HCT116 (cell line): Measurements from ENCODE around the gene CRCP.
"Not testable (repeated sequence)": the region's sequence is repeated elsewhere in the genome, so short reads cannot be mapped to it uniquely, and the experiment has no call there.

Source experiments
- CBX3 ChIP-seq: IDR thresholded peaks from 2 replicates; pipeline ENCODE4 v1.6.1; 2012; ENCODE audit warnings: low read depth
- EZH2 ChIP-seq: fragments of 200-600 bp; sonication (generic); IDR thresholded peaks from 2 replicates; pipeline ENCODE4 v1.6.1; 2017; ENCODE audit warnings: antibody characterized with exemption, mixed run types
- EZH2phosphoT487 ChIP-seq: fragments of 200-600 bp; IDR thresholded peaks from 2 replicates; pipeline ENCODE4 v1.6.1; 2018; ENCODE audit warnings: antibody characterized with exemption, borderline replicate concordance
- POLR2A ChIP-seq: IDR thresholded peaks from 2 replicates; pipeline ENCODE4 v1.7.0; 2011; ENCODE audit warnings: borderline replicate concordance; ENCODE audit not compliant: insufficient read depth, insufficient read length; ENCODE audit errors: extremely low read depth
- SP1 ChIP-seq: IDR thresholded peaks from 2 replicates; pipeline ENCODE4 v1.6.1; 2012; ENCODE audit warnings: low read depth
- YY1 ChIP-seq: IDR thresholded peaks from 2 replicates; pipeline ENCODE4 v1.6.1; 2011; ENCODE audit warnings: low read length, low read depth, moderate library complexity, mild to moderate bottlenecking; ENCODE audit not compliant: insufficient replicate concordance; ENCODE audit errors: extremely low read depth
- TF ChIP-seq, protein P1 (sequence below): IDR thresholded peaks from 2 replicates; pipeline ENCODE4 v1.6.1; 2012
- TF ChIP-seq, protein P2 (sequence below), 3 experiments: fragments of 200-600 bp in 1 of 3; sonication (generic) in 1 of 3; IDR thresholded peaks in 2 of 3; conservative IDR thresholded peaks in 1 of 3; 2 replicates each; pipeline ENCODE4 v1.5.1; 2012 to 2017; ENCODE audit warnings: low read depth in 2 of 3, low read length in 2 of 3, antibody characterized with exemption in 1 of 3, borderline replicate concordance in 1 of 3, control low read depth in 1 of 3, mild to moderate bottlenecking in 1 of 3, mixed read lengths in 1 of 3, mixed run types in 1 of 3, moderate library complexity in 1 of 3; ENCODE audit not compliant: insufficient read depth in 1 of 3
- TF ChIP-seq, protein P3 (sequence below): IDR thresholded peaks from 2 replicates; pipeline ENCODE4 v1.6.1; 2012
- TF ChIP-seq, protein P4 (sequence below): IDR thresholded peaks from 2 replicates; pipeline ENCODE4 v1.6.1; 2011; ENCODE audit warnings: mild to moderate bottlenecking, low read length, moderate library complexity; ENCODE audit not compliant: insufficient replicate concordance; ENCODE audit errors: extremely low read depth
- TF ChIP-seq, protein P5 (sequence below): IDR thresholded peaks from 2 replicates; pipeline ENCODE4 v1.6.1; 2012; ENCODE audit warnings: low read depth

DNA sequence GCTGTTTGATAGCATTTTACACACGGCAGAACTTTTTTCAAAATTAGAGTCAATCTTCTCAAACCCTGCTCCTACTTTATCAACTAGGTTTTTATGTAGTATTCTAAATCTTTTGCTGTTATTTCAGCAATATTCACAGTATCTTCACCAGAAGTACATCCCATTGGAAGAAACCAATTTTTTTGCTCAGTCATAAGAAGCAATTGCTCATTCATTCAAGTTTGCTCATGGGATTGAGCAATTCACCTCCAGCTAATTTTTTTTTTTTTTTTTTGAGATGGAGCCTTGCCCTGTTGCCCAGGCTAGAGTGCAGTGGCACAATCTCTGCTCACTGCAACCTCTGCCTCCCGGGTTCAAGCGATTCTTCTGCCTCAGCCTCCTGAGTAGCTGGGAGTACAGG, 10.7 kb upstream of the CRCP start:
- not testable (repeated sequence) for TF ChIP-seq POLR2A, CBX3, YY1, EZH2, SP1, EZH2phosphoT487
- TF ChIP-seq, protein P1, sequence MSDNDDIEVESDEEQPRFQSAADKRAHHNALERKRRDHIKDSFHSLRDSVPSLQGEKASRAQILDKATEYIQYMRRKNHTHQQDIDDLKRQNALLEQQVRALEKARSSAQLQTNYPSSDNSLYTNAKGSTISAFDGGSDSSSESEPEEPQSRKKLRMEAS = not testable (repeated sequence)
- TF ChIP-seq, protein P2, sequence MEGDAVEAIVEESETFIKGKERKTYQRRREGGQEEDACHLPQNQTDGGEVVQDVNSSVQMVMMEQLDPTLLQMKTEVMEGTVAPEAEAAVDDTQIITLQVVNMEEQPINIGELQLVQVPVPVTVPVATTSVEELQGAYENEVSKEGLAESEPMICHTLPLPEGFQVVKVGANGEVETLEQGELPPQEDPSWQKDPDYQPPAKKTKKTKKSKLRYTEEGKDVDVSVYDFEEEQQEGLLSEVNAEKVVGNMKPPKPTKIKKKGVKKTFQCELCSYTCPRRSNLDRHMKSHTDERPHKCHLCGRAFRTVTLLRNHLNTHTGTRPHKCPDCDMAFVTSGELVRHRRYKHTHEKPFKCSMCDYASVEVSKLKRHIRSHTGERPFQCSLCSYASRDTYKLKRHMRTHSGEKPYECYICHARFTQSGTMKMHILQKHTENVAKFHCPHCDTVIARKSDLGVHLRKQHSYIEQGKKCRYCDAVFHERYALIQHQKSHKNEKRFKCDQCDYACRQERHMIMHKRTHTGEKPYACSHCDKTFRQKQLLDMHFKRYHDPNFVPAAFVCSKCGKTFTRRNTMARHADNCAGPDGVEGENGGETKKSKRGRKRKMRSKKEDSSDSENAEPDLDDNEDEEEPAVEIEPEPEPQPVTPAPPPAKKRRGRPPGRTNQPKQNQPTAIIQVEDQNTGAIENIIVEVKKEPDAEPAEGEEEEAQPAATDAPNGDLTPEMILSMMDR (IDR thresholded peaks at IDR 0.05 in 2 of 3, conservative IDR thresholded peaks at IDR 0.05 in 1 of 3; ENCODE audit: borderline replicate concordance in 1 of 3, insufficient read depth in 1 of 3, low read depth in 2 of 3, low read length in 2 of 3) = not testable (repeated sequence)
- TF ChIP-seq, protein P3, sequence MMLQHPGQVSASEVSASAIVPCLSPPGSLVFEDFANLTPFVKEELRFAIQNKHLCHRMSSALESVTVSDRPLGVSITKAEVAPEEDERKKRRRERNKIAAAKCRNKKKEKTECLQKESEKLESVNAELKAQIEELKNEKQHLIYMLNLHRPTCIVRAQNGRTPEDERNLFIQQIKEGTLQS = not testable (repeated sequence)
- TF ChIP-seq, protein P4, sequence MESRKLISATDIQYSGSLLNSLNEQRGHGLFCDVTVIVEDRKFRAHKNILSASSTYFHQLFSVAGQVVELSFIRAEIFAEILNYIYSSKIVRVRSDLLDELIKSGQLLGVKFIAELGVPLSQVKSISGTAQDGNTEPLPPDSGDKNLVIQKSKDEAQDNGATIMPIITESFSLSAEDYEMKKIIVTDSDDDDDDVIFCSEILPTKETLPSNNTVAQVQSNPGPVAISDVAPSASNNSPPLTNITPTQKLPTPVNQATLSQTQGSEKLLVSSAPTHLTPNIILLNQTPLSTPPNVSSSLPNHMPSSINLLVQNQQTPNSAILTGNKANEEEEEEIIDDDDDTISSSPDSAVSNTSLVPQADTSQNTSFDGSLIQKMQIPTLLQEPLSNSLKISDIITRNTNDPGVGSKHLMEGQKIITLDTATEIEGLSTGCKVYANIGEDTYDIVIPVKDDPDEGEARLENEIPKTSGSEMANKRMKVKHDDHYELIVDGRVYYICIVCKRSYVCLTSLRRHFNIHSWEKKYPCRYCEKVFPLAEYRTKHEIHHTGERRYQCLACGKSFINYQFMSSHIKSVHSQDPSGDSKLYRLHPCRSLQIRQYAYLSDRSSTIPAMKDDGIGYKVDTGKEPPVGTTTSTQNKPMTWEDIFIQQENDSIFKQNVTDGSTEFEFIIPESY = not testable (repeated sequence)
- TF ChIP-seq, protein P5, sequence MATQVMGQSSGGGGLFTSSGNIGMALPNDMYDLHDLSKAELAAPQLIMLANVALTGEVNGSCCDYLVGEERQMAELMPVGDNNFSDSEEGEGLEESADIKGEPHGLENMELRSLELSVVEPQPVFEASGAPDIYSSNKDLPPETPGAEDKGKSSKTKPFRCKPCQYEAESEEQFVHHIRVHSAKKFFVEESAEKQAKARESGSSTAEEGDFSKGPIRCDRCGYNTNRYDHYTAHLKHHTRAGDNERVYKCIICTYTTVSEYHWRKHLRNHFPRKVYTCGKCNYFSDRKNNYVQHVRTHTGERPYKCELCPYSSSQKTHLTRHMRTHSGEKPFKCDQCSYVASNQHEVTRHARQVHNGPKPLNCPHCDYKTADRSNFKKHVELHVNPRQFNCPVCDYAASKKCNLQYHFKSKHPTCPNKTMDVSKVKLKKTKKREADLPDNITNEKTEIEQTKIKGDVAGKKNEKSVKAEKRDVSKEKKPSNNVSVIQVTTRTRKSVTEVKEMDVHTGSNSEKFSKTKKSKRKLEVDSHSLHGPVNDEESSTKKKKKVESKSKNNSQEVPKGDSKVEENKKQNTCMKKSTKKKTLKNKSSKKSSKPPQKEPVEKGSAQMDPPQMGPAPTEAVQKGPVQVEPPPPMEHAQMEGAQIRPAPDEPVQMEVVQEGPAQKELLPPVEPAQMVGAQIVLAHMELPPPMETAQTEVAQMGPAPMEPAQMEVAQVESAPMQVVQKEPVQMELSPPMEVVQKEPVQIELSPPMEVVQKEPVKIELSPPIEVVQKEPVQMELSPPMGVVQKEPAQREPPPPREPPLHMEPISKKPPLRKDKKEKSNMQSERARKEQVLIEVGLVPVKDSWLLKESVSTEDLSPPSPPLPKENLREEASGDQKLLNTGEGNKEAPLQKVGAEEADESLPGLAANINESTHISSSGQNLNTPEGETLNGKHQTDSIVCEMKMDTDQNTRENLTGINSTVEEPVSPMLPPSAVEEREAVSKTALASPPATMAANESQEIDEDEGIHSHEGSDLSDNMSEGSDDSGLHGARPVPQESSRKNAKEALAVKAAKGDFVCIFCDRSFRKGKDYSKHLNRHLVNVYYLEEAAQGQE = not testable (repeated sequence)
